GM04504 (cell line): ENCODE results near the gene ZP2.
"Not testable (repeated sequence)": the region's sequence is repeated elsewhere in the genome, so short reads cannot be mapped to it uniquely, and the experiment has no call there.

Source experiments
- DNase-seq: peaks from one replicate; pipeline ENCODE4 v3.0.0-alpha.2; 2012; ENCODE audit warnings: low read depth

Gene ZP2

GRCh38 chr16:21211486-21211885 is at the start of gene ZP2:
TSS of gene ZP2 (minus strand) at chr16:21211574. CDS start at chr16:21211547, 27 bp downstream.
- DNase-seq = no peak

GRCh38 chr16:21257284-21257683 is 45.9 kb upstream of the ZP2 start:
- no peak for DNase-seq

GRCh38 chr16:21256636-21257035 is 45.3 kb upstream of the ZP2 start:
- DNase-seq = no peak

DNA sequence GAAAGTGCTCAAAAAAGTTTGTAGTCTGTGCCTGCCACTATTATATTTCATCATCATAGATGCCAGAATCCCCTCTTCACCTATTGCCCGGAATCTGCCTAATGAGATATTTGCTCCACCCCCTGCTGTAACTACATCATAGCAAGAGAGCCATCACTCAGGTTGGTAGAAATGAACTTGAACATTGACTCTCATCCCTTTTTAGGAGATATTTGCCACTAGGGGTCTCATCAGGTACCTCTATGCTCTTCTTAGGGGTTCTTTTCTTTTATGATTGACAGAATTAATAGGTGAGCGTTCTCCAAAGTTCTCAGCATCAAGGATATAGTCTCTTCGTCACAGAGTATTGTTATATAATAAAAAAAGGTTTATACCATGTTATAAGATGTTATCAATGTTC is 42.1 kb upstream of the ZP2 start:
- DNase-seq = no peak

DNA sequence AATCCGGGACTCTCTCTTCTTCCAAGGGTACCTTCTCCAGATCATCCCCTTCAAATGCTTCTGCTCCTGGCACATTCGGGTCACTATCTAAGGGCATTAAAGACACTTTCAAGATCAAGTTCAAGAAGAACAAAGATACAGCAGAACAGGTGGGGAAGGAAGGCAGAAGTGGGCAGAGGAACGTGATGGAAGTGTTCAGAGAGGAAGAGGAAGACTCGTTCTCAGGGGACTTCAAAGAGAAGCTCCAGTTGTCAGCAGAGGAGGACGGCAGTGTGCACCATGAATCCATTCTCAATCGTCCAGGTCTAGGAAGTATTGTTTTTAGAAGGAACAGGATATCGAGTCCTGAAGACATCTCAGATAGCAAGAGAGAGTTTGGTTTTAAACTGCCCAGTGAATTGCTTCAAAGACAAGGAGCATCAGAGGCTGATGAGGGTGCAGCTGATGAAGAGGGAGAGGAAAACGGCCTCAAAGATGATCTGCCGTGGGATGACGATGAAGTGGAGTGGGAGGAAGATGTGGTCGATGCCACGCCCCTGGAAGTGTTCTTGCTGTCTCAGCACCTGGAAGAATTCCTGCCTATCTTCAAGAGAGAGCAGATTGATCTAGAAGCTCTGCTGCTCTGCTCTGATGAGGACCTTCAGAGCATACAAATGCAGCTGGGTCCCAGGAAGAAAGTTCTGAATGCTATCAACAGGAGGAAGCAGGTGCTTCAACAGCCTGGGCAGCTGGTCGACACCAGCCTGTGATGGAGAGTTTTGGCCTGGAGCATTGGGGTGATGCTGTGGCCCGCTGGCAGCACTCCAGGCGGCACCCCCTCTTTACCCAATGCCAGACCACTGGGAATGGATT is 38.9 kb upstream of the ZP2 start:
- DNase-seq = no peak

GRCh38 chr16:21248179-21248578 is 36.8 kb upstream of the ZP2 start:
- not testable (repeated sequence) for DNase-seq

DNA sequence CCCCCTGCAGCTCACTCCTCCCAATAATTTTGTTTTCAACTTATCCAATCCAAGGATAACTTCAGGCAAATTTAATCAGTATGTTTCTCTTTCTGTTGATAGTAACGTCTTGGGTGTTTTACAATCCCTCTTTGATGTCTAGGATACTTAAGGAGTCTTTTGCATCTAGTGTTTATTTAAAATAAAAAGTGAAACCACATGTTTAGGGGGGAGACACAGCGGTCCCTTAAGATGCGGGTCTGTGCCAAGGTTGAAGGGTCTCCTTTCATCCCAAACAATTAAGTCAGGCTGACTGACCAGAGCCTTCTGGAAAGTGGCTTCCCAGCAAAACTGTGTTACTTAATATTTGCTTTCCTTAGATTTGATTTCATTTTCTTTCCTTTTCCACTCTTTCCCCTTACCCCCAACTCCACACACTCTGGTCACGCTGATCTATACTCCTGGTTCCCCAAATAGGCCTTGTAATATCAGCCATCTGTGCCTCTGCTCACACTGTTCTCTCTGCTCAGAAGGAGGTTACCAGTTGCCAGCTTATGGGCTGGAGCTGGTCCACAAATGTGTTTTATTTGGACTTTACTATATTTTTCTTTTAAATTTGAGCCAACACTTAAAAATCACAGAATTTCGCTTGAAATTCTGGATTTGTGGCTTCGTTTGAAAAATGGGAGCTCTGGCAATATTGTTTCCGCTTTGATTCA is 33.3 kb upstream of the ZP2 start:
- no peak for DNase-seq

DNA sequence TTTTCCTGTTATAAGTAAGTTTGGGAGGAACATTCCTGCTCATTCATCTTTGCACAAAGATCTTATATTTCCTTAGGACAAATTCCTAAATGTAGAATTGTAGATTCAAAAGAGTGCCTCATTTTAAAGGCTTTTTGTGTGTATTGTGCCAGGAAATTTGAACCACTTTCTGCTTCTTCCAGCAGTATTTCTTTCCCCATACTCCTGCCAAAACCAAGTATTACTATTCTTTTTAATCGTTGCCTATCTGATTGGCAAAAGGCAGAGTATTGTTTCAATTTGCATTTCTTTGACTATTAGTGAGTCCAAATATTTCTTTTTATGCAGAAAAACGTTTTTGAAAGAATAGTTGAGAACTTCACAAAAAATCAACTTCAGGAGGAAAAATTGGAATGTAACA is 31.4 kb upstream of the ZP2 start:
- DNase-seq = no peak

GRCh38 chr16:21239646-21240045 is 28.3 kb upstream of the ZP2 start:
- DNase-seq = no peak

DNA sequence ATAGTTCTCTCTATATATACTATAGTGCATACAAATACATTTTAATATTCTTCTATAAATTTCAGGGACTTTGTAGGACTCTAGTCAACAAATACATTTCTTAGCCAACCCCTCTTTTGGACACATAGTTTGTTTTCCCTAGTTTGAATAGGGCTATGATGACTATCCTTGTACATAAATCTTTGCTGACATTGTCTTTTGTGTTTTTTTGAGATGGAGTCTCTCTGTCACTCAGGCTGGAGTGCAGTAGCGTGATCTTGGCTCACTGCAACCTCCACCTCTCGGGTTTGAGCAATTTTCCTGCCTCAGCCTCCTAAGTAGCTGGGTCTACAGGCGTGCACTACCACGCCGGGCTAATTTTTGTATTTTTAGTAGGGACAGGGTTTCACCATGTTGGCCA is 25.5 kb upstream of the ZP2 start:
- no peak for DNase-seq

DNA sequence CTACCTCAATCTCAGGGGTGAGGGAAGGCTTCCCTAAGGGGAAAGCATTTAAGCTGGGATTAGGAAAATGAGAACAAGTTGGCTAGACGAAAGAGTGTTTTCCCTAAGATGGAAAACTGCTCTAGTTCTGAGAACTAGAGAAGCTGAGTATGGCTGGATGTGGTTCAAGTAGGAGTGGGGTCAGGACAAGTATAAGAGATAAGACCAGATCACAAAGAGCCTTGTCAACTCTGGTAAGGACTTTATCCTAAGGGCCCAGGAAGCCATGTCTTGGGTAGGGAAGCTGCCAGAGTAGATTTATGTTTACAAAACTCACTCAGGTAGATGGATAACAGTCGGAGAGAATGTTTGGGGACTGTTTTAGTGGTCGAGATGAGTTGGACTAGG is 23.8 kb upstream of the ZP2 start:
- no peak for DNase-seq

DNA sequence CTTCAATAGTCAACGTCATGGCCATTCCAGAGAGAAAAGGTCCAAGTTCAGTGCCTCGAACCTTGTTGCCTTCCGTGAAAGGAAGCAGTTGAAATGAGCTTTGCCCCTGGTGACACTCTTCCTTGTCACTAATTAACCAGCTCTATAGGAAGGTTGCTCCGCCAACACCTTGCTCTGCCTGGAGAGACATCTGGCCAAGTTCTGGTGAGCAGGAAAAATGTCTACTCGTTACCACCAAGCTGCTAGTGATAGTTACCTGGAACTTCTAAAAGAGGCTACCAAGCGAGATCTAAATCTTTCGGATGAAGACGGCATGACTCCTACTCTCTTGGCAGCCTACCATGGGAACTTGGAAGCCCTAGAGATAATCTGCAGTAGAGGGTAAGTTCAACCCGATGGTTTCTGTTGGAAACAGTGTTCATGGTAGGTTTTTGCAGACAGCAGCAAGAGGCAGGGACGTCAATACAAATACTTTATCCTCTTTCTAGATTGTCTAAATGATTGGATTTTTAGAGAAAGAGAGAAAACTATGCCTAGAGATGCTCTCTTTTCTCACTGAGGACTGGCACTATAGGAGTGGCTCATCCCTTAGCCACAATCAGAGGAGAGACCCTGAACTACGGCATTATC is 22.3 kb upstream of the ZP2 start, which contains the start of gene ANKS4B:
Gene ANKS4B (plus strand): TSS at position 179 of the 630 bp plus-strand sequence. CDS start 39 bp downstream, at position 218.
- DNase-seq = no peak

DNA sequence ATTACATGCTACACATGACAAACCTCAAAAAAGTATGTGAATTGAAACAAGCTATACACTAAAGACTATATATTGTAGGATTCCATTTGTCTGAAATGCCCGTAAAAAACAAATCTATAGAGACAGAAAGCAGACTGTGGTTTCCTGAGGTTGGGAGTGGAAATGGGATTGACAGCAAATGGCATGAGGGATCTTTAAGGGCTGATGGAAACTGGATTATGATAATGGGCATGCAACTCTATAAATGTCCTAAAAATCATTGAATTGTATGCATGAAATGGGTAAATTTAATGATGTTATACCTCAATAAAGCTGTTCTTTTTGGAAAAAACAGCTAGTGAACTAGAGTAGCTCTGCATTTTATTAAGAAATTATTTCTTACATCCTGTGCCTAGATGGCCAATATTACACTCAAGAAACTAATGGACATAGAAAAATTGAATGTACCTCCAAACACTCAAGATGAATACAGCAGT is 21.7 kb upstream of the ZP2 start:
- DNase-seq = no peak

DNA sequence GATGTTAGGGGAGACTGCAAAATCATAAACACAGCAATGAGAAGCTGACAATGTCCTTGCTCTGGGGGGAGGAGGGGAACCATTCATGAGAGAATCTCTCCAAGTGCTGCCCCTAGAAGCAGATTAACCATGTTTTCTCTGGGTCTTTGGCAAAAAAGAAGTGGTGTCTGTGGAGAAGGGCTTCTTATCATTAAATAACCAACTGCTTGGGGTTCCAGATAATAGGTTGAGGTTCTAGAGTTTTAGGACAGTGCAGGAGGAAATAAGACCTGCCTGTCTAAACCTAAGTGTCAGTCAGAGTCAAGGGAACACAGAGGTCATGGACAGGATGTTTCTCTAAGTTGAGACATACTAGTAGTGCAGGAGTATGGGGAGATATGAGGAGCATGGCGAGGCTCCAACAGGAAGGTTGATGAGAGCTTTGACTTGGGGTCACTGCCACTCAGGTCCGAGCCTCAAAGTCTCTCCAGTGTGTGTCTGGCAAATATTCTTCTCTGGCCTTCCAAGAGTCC is 17.0 kb upstream of the ZP2 start:
- no peak for DNase-seq

- no peak for DNase-seq
Observed at GRCh38 chr16:21227866-21228265, 16.5 kb upstream of the ZP2 start.

GRCh38 chr16:21226749-21227148 is 15.4 kb upstream of the ZP2 start:
- DNase-seq = no peak

GRCh38 chr16:21224800-21225199 is 13.4 kb upstream of the ZP2 start:
- no peak for DNase-seq

GRCh38 chr16:21223787-21224186 is 12.4 kb upstream of the ZP2 start:
- no peak for DNase-seq

- DNase-seq = no peak
Observed at GRCh38 chr16:21222495-21223337, 11.3 kb upstream of the ZP2 start.

DNA sequence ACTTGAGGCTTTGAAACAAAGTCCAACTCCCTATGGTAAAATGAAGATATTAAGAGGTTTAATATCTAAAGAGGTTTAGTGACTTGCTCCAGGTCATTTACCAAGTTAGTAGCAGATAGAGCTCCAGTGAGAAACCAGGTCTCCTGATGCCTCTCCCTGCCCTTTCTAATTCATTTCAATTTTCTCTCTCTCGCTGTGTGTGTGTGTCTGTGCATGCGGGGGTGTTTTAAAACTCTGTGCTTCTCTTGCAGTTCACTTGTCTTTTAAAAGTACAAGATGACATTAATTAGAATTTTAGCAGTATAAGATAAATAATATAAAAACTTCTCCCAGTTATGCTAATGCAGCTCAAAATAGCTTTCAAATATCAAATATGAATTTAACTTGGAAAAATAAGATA is 8.2 kb upstream of the ZP2 start:
- DNase-seq = no peak

GRCh38 chr16:21218153-21218552 is 6.8 kb upstream of the ZP2 start:
- no peak for DNase-seq

DNA sequence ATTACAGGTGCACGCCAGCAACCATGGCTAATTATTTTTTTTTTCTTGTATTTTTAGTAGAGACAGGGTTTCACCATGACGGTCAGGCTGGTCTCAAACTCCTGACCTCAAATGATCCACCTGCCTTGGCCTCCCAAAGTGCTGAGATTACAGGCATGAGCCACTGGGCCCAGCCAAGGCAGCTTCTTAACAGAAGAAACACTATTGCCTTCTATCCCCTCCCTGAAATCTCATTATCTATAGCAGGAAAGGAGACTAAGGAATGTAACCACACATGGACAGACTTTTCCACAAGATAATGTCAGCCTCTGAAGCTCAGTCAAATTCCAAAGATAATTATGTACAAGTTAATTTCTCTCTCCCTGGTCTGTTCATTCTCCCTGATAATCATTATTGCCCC is 5.7 kb upstream of the ZP2 start:
- no peak for DNase-seq
